GM18870 (cell line): ENCODE measurements around the gene KIAA0232.
"Not testable (repeated sequence)": the region's sequence is repeated elsewhere in the genome, so short reads cannot be mapped to it uniquely, and the experiment has no call there.

Experiments
- ATAC-seq: cut with Tn5 transposase; IDR thresholded peaks from one replicate; pipeline ENCODE4 v1.9.1; 2021; ENCODE audit warnings: moderate library complexity; ENCODE audit not compliant: unreplicated experiment

KIAA0232 gene

GRCh38 chr4:6754481-6755087 lies 27.9 kb upstream of the KIAA0232 start:
- no peak for ATAC-seq

DNA sequence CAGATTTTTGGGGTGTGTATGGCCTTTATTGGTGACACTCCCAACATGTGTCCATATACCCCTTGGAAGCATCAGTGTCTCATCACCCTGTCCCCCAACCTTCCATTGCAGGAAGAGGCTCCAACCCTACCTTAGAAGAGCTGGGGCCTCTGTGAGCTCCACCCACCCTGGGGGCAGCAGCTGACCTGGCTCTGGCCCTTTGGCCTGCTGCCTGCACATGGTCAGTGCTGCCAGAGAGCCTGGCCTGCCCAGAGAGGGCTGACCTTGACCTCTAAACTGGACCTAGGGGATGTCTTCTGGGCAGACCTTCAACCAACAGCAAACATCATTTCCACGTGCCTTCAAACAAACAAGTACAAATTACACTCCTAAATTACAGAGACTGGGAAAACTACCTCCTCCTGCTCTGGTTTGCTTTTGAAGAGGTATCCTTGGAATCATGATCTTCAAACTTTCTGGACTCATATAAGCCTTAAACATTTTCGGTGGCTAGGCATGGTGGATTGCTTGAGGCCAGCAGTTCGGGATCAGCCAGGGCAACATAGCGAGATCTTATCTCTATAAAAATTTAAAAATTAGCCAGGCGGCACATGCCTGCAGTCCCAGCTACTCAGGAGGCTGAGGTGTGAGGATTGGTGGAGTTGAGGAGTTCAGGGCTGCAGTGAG lies 27.3 kb upstream of the KIAA0232 start:
- no peak for ATAC-seq

GRCh38 chr4:6756345-6756744 lies 26.2 kb upstream of the KIAA0232 start:
- ATAC-seq: not testable (repeated sequence)

GRCh38 chr4:6758728-6759127 lies 23.8 kb upstream of the KIAA0232 start:
- no peak for ATAC-seq

- no peak for ATAC-seq
Measured at GRCh38 chr4:6760865-6761264, 21.7 kb upstream of the KIAA0232 start.

DNA sequence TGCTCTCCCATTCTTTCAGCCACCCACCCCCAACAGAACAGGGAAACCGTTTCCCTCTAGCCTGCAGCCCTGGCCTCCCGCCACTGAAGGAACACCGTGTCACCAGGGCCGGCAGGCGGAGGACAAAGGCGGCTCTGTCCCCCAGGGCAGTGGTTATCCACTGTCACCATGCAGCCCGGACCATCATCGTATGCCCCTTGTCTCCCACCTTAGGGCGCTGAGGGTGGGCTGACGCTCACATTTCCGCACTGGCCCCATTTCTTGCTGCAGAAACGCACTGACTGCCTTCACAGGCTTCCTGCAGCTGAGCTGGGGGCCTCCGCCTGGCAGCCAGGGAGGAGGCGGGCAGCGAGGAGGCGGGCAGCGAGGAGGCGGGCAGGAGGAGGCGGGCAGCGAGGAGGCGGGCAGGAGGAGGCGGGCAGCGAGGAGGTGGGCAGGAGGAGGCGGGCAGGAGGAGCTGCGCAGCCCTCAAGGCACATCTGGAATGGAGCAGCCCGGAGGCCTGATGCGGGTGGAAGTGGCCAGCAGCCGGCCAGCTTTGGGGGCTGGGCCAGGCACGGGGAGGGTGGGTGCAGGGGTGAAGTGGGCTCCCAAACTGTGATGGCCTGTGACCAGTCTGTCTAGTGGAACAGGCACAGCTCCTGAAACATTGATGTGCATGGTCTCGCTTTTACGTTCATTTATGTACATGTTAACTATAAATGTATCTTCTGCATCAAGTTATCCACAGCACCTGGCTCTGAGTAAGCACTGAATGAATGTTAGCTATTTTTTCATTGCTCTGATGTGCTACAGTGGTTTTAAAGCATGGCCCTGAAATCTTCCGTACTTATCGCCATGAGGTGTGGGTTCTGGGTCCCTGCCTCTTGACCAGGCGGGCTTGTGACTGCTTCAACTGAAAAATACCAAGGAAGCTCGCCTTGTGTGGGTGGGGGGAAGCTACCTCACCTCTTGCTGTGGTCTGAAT lies 20.6 kb upstream of the KIAA0232 start:
- ATAC-seq: no peak

DNA sequence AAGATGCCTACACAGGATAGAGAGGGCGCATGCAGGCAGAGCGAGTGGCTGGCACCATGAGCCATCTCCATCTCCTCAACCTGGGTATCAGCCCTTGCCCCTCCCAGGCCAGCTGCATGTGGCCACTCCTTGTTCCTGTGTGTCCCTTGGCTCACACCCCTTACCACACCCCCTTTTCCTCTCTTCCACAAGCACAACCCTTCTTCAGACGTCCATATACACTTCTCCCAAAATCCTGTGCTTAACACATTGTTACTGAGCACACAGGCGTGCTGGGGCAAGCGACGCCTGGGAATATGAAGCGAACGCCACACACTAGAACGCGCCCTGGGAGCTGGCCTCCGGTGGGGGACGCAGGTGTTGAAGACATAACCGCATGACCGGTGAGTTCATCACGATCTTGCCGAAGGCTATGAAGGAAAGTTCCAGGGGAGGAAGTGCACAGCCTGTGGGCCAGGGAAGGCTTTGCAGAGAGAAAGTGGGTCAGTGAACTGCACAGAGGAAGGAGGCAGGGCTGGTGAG lies 19.1 kb upstream of the KIAA0232 start:
- ATAC-seq: no peak

DNA sequence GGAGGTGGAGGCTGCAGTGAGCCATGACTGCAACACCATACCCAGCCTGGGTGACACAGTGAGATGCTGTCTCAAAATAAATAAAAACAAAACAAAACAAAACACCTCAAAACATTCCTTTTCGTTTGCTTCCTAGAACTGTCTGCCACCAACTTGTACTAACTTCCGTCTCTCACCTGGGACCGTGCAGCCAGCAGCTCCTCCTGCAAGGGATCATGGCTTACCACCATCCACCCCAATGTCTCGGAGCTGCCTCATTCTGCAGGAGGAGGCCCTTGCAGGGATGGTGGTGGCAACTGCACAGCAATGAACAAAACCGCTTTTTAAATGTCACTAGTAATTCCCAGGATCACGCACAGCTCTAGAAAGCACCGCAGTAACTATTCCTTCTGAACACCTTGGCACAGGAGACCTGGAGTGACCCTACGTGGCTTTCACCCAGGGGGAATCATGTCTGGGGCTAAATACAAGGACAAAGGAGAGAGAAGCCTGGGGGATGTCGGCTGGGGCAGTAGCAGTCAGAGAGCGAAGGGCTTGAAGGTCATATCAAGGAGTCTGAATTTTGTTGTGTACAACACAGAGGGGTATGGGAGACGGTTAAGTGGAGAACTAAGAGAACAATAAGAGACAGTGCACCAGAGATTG lies 17.4 kb upstream of the KIAA0232 start:
- no peak for ATAC-seq

DNA sequence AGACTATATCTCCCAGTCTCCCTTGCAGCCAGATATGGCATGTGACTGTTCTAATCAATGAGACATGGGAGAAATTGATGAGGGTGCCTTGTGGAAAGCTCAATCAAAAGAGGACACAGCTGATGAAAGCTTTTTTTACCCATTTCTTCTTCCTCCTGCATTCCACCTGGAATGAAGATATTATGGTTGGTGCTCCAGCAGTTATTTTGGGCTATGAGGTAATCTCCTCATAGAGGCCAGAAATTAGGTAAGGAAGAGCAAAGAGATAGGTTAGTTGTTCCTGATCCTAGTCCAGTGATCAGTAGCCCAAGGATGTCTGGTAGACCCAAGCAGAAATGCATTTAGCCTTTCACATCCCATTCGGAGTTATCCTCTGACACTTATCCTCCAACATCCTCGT lies 16.8 kb upstream of the KIAA0232 start:
- ATAC-seq: no peak

- ATAC-seq: no peak
Measured at GRCh38 chr4:6767386-6767747, 15.2 kb upstream of the KIAA0232 start.

DNA sequence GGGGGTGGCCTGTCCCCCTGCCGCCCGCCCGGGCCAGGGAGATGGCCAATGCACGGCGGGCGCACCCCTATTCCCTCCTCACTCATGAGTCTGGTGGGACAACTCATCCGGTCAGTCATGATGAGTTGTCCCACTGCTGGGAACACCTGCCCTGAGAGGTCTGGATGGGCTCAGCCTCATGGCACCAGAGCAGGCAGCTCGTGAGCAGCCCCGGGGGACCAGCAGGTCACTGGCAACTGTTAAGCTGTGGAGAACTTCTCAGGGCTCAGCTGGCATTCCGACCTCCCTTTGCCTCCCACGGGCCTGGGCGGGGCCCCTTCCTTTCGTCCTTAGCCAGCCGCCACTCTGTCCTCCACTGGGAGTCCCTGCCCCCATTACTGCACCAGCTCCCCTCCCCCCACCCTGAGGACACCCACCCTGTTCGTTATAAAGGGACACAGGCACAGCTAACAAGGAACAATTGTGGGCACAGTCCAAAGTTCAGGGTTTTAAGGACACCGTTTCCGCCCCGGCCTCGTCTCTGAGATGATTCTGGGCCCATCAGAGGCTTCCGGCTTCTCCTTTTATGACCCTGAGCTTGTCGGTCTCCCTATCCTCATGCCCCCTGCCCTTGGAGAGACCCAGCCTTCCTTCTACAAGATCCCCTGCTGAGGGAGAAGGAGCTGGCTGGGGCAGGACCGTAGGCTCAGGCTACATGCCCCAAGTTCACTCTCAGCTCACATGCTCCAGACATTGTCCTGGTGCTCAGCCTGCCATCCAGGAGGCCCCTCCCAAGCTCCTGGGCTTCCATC lies 14.6 kb upstream of the KIAA0232 start:
- ATAC-seq: no peak

DNA sequence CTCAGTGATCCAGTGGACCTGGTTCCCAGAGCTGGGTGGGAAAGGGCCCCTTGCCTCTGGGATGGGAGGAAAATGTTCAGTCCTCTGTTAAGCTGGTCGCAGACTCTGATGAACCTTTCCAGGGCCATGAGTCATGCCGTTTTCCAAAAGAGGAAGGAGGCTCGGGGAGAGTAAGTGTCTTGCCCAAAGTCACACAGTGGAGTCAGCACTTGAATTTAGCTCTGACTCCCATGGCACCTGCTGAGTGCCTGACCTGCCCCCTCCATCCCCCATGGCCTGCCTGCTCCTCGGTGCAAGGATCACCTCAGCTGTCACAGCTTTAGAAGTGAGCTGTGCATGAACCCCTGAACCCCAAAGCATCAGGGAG lies 14.0 kb upstream of the KIAA0232 start:
- ATAC-seq: no peak

DNA sequence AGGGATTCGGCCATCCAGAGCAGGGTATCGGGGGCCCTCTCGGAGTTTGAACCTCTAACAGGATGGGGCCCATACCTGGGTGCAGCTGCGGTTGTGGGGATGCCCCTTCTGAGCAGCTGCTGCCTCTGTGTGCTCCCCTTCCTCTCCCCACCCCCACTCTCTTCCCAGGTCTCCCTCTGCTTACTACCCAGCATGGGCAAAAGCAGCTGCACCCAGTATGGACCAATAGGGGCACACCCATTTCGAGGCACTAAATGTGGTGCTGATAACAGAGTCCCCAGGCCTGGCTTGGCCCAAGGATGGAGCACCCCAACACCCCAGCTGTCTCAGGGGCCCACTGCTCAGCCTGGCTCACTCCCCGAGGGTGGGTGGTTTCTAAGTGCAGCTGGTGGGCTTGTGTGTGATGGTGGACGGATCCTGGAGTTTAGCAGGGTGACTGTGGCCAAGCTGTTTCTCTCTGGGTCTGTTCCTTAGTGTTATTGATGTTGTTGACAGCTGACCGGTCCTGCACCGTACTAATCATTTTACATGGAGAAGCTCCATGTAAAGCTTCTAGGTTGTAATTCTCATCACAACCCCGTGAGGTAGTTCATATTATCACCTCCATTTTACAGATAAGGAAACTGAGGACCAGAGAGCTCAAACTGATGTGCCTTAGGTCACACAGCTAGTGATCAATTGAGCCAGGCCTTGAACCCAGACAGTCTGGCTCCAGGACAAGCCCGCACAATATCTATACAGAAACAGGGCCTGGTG lies 13.1 kb upstream of the KIAA0232 start:
- ATAC-seq: no peak

DNA sequence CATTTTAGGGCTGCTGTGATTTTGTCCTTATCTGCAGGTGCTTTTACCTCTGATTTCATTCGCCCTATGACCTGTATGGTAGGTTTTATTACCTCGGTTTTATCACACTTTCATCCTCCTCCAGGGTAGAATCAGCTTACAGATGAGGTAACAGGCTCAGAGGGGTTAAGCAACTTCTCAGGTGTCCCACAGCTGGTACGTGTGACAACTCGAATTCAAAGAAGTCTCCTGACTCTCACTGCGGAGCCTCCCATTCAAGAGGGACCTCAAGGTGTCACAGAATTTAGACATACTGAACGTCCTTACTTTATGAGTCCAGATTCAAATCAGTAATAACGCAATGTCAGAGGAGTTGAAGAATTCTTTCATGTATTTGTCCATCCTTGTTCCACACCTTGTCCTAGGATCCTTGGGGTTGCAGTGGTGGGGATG lies 12.5 kb upstream of the KIAA0232 start:
- no peak for ATAC-seq

GRCh38 chr4:6770581-6771228 lies 11.8 kb upstream of the KIAA0232 start:
- no peak for ATAC-seq

DNA sequence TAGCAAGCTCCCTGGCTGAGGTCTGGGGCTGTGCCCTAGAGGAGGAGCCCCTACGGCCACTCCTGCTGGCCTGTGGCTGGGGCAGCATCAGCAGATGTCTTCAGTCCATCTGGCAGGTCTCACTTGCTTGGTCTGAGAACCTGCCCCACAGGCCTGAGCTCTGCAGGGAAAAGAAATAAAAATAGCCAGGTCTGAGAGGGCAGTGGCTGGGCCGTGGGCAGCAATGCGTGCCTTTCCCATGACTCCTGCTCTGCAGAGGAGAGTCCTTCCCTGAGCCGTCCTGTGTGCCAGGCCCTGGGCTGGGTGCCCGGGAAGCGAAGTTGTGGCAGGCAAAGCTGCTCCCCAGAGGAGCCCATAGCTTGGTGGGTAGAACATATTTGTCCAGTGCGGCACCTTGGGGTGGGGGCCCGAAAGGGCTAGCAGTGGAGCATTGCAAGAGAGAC lies 11.3 kb upstream of the KIAA0232 start:
- ATAC-seq: no peak

- ATAC-seq: no peak
Measured at GRCh38 chr4:6772223-6772928, 10.2 kb upstream of the KIAA0232 start.

- no peak for ATAC-seq
Measured at GRCh38 chr4:6773106-6773505, 9.4 kb upstream of the KIAA0232 start.
